NK-92 (cell line): ENCODE data around the gene DTL.
"Not testable (repeated sequence)": the region's sequence is repeated elsewhere in the genome, so short reads cannot be mapped to it uniquely, and the experiment has no call there.

Experiments
- DNase-seq: peaks from one replicate; lab custom pipeline; 2025; ENCODE audit not compliant: unreplicated experiment; lab: John Stamatoyannopoulos, UW

The DTL gene, protein sequence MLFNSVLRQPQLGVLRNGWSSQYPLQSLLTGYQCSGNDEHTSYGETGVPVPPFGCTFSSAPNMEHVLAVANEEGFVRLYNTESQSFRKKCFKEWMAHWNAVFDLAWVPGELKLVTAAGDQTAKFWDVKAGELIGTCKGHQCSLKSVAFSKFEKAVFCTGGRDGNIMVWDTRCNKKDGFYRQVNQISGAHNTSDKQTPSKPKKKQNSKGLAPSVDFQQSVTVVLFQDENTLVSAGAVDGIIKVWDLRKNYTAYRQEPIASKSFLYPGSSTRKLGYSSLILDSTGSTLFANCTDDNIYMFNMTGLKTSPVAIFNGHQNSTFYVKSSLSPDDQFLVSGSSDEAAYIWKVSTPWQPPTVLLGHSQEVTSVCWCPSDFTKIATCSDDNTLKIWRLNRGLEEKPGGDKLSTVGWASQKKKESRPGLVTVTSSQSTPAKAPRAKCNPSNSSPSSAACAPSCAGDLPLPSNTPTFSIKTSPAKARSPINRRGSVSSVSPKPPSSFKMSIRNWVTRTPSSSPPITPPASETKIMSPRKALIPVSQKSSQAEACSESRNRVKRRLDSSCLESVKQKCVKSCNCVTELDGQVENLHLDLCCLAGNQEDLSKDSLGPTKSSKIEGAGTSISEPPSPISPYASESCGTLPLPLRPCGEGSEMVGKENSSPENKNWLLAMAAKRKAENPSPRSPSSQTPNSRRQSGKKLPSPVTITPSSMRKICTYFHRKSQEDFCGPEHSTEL

GRCh38 chr1:212035123-212035834 is at the start of gene DTL, which contains the start of gene INTS7:
TSS of gene DTL (plus strand) at chr1:212035748. CDS start at chr1:212035891, 143 bp downstream.
TSS of gene INTS7 (minus strand) at chr1:212035557. CDS start at chr1:212035437, 120 bp downstream.
- DNase-seq: peak; percentile 89

- DNase-seq: no peak
Observed at GRCh38 chr1:211986628-211987254, 48.8 kb upstream of the DTL start.

- DNase-seq: no peak
Observed at GRCh38 chr1:211991695-211992094, 43.9 kb upstream of the DTL start.

GRCh38 chr1:211997426-211997825 is 38.1 kb upstream of the DTL start:
- not testable (repeated sequence) for DNase-seq

DNA sequence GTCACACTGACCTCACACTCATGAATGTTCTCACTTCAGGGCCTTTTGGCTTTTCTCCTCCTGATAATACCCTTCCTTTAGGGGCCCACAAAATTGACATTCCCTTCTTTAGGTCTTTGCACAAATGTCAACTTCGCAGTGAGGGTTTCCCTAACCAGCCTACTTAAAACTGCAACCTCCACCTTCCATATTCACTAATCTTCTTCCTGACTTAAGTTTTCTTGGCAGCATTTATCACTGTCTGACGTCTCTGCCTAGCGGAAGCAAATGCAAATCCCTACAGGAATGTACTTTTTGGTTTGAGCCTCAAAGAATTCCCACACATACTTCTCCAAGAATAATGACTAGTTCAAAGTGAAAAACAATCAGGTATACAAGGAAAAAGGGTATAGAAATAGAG is 33.0 kb upstream of the DTL start:
- no peak for DNase-seq

DNA sequence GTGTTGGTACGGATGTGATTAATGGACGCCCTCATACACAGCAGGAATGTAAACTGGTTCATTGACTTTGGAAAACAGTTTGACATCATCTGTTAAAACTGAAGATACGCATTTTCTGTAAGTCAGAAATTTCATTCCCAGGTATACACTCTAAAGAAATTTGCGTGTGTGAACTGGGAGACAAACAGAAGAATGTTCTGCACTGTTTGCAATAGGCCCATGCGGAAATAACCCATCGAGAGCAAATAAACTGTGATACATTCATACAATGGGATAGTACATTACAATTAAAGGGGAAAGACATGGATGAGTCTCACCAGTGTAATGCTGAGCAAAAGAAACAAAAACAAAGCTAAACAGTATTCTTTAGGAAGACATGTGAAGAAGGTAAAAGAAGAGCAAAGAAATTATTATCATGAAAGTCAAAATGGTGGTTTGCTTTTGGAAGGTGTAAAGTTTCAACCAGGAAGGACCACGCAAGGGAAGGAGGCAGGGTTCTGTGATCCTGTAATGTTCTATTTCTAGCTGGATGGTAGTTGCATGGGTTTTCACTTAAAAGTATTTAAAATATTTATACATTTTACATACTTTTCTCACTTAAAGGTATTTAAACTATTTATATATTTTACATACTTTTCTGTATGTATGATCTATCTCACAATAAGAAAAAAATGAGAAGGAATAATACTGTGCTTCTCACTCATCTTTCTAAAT is 30.5 kb upstream of the DTL start:
- no peak for DNase-seq

DNA sequence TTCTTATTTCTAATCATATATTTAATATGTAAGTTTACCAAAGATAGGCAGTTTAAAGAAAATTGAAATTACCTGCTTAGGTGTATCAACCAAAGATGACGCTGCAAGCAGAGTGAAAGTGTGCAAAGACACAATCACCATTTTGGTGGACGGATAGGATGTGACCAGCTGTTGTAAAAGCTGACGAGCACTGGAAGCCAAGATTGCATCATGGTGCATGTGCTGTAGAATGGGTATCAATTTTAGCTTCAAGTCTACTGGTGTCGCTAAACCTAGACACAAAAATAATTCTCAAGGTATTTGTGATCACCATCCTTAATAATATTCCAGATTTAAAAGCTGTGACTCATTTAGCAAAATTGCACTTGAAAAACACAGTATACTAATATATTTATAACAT is 28.4 kb upstream of the DTL start:
- no peak for DNase-seq

DNA sequence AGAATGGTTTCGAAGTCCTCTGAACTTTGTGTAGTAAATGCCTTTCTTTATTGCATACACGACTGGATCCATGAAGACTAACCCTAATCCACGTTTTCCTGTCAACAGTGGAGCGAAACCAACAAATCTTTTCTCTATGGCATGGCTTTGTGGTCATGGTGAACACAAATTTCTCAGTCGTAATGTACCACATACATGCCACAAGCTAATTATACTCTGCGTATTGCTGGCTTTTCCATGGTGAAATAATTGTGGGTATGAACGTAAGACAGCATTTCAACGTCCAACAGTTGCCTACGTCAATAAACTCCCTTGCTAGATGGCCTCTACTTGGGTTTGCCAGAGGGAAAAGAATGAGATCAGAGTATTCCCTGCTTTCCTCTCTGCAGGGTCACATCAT is 27.7 kb upstream of the DTL start:
- no peak for DNase-seq

- DNase-seq: no peak
Observed at GRCh38 chr1:212009561-212009960, 26.0 kb upstream of the DTL start.

GRCh38 chr1:212010004-212010403 is 25.5 kb upstream of the DTL start:
- DNase-seq: no peak

DNA sequence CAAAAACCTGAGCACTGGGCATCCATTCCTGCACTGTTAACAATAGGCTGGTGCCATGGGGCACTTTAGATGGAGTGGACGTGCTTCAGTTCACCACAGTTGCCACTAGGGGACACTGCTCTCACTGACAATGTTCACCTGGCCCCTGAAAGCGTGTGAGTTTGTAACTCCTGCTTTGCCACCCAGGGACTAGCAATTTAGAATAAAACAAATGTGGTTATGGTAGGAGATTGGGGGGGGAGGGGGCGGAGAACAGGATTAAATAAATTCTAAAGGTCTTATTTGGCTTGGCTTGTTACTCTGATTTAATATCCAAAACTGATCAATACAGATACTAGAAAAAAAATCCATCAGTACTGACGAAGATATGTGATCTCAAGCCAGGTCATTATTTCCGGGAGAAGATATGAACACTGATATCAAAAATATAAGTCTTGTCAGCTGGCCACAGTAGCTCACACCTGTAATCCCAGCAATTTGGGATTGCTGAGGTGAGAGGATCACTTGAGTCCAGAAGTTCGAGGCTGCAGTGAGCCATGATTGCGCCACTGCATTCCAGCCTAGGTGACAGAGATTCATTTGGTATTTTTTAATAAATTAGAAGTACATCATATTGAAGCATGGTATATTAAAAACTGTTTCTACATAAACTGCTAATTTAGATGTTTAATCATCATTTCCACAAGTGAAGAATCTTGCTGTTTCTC is 23.4 kb upstream of the DTL start:
- peak; percentile 24 for DNase-seq

DNA sequence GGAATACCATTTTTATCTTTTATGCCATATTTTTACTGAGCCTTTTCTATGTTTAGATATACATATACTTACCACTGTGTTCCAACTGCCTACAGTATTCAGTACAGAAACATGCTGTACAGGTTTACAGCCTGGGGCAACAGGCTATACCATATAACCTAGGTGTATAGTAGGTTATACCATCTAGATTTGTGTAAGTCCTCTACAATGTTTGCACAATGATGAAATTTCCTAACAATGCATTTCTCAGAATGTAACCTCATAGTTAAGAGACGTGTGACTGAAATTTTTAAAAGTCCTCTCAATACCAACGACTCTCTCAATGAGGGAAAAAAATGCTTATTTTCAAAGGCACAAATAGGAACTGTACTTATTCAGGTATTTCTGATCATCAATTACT is 21.9 kb upstream of the DTL start:
- no peak for DNase-seq

GRCh38 chr1:212020975-212021374 is 14.6 kb upstream of the DTL start:
- no peak for DNase-seq

GRCh38 chr1:212021563-212021962 is 14.0 kb upstream of the DTL start:
- DNase-seq: no peak

DNA sequence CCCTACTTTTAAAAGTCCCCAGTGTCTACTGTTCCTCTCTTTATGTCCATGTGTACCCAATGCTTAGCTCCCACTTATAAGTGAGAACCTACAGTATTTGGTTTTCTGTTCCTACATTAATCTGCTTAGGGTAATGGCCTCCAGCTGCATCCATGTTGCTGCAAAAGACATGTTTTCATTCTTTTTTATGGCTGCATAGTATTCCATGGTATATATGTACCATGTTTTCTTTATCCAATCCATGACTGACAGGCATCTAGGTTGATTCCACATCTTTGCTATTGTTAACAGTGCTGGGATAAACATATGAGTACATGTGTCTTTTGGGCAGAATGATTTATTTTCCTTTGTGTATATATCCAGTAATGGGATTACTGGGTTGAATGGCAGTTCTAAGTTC is 12.6 kb upstream of the DTL start:
- DNase-seq: not testable (repeated sequence)

DNA sequence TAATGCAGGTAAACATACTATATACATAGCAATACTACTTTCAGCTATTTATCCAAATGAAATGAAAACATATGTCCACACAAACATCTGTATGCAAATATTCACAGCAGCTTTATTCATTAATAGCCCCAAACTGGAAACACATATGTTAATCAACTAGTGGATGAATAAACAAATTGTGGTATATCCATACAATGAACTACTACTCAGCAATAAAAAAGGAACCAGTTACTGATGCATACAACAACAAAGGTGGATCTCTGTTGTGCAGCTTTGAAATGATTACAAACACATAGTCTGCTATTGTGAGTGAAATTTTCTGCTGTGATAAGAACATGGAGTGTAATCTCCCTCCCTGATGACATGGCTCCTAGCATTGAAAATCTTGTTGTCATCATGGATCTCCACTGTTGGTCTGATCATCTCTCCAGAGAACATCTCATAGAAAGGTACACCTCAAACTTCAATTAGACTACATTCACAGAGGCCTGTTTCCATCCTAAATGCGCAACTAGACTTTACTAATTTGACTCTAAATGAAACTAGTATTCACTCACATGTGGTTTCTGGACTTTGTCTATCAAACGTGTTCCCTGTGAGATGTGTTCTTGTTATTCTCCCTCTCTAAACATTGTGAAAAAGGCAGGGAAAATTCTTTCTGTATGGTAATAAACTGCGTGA is 10.9 kb upstream of the DTL start:
- DNase-seq: no peak

DNA sequence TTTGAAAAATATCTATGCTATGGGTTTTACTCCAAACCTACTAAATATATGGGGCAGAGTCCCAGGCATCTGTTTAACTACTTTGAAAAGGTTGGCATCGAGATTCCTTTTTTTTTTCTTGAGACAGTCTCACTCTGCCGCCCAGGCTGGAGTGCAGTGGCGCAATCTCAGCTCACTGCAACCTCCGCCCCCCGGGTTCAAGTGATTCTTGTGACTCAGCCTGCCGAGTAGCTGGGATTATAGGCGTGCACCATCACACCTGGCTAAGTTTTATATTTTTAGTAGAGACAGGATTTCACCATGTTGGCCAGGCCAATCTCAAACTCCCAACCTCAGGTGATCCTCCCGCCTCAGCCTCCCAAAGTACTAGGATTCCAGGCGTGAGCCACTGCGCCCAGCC is 7.8 kb upstream of the DTL start:
- DNase-seq: not testable (repeated sequence)

DNA sequence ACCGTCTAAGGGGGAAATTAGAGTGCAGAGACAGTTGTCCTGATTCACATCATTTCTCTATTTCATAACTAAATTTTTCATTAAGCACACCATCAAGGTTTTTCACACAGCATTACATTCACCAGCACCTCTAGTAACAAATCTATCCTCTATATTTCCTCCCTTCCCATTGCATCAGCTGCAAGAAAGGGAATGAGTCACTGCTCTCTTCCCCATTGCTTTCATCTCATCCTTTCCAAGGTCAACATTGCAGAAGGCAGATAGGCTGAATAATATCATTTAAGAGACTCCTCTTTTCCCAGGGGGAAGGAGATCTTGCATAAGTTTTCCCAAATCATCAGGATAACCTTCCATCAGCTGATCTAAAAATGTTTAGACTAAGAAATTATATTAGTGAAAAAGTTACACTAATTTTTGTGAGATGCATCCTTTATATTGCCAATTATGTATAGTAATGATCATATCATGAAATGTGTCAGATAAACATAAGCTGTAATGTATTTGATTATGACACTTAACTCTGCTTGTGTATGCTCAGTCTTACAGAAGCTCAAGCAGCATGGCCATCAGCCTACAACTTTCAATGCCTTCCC is 4.5 kb upstream of the DTL start:
- DNase-seq: no peak

GRCh38 chr1:212034516-212035122 is 929 bp upstream of the DTL start:
- DNase-seq: no peak
